B cell (primary cell): ENCODE measurements around the gene ANKHD1. TPM values are rescaled to one million over a fixed set of nuclear protein-coding genes. Genes with fewer than 3 reads are reported as not detected.

ENCODE experiments used
- ATAC-seq: fragments of 200-7000 bp; cut with Tn5 transposase; one replicate; pipeline ENCODE4 v1.10.0; 2021; ENCODE audit warnings: low read depth, mild to moderate bottlenecking, moderate number of reproducible peaks, moderate library complexity
- CTCF ChIA-PET: fragments of 350-600 bp; sonication (Branson Sonifier 250); formaldehyde crosslinking; loops from one replicate; lab custom pipeline; 2021; ENCODE audit warnings: antibody characterized with exemption, inconsistent platforms; lab: Charles Lee
- POLR2A ChIA-PET: fragments of 350-600 bp; sonication (Branson Sonifier 250); formaldehyde crosslinking; loops from one replicate; lab custom pipeline; 2021; ENCODE audit warnings: antibody characterized with exemption; lab: Charles Lee
- DNase-seq: peaks from one replicate; pipeline ENCODE4 v3.0.0; 2013
- H2AFZ ChIP-seq: 2 replicates; pipeline ENCODE4 v1.6.1; 2012; ENCODE audit warnings: mild to moderate bottlenecking, low read depth, low read length; ENCODE audit not compliant: insufficient read depth, poor library complexity, severe bottlenecking
- H3K27ac ChIP-seq, 2 donors: 1 replicate in 1 of 2; 2 replicates in 1 of 2; pipeline ENCODE4 v1.5.1; 2012 to 2013; ENCODE audit warnings: low read length in 2 of 2, mild to moderate bottlenecking in 2 of 2, moderate library complexity in 1 of 2
- H3K27me3 ChIP-seq, 4 experiments: fragments of 200-600 bp in 1 of 4; sonication (generic) in 1 of 4; replicated peaks in 1 of 4; 1 replicate in 2 of 4; 2 replicates in 2 of 4; pipeline versions ENCODE4 v1.6.1 to v1.7.0; 2013 to 2016; ENCODE audit warnings: low read length in 3 of 4, mild to moderate bottlenecking in 2 of 4, mixed read lengths in 1 of 4, moderate library complexity in 1 of 4; ENCODE audit not compliant: insufficient read depth in 4 of 4, control insufficient read depth in 3 of 4; ENCODE audit errors: control extremely low read depth in 1 of 4
- H3K36me3 ChIP-seq, 2 experiments: replicated peaks in 1 of 2; 1 replicate in 1 of 2; 2 replicates in 1 of 2; pipeline versions ENCODE4 v1.6.1 to v1.7.1; 2013; ENCODE audit warnings: low read length in 1 of 2; ENCODE audit not compliant: insufficient read depth in 2 of 2, control insufficient read depth in 1 of 2; ENCODE audit errors: control extremely low read depth in 1 of 2, extremely low read depth in 1 of 2
- H3K4me1 ChIP-seq, 2 donors: fragments of 200-600 bp in 1 of 2; sonication (generic) in 1 of 2; 1 replicate in 1 of 2; 2 replicates in 1 of 2; pipeline versions ENCODE4 v1.5.1 to v1.6.1; 2013 to 2017; ENCODE audit warnings: low read length in 2 of 2; ENCODE audit not compliant: control insufficient read depth in 2 of 2, insufficient read depth in 2 of 2
- H3K4me2 ChIP-seq: replicated peaks from 2 replicates; pipeline ENCODE3; 2012; ENCODE audit warnings: mild to moderate bottlenecking, low read depth, low read length; ENCODE audit not compliant: poor library complexity, severe bottlenecking
- H3K4me3 ChIP-seq, 5 experiments: fragments of 200-600 bp in 1 of 5; sonication (generic) in 1 of 5; 1 replicate in 3 of 5; 2 replicates in 2 of 5; pipeline versions ENCODE4 v1.5.1 to v1.7.0; 2011 to 2016; ENCODE audit warnings: low read length in 4 of 5, mild to moderate bottlenecking in 4 of 5, low read depth in 2 of 5, control low read depth in 1 of 5, moderate library complexity in 1 of 5; ENCODE audit not compliant: insufficient read depth in 1 of 5; ENCODE audit errors: control extremely low read depth in 1 of 5, extremely low read depth in 1 of 5
- H3K79me2 ChIP-seq: fragments of 200-600 bp; sonication (generic); one replicate; pipeline ENCODE4 v1.6.0; 2016; ENCODE audit warnings: low read length; ENCODE audit not compliant: control insufficient read depth, insufficient read depth
- H3K9ac ChIP-seq: fragments of 200-600 bp; sonication (generic); 2 replicates; pipeline ENCODE4 v1.6.1; 2017; ENCODE audit warnings: mild to moderate bottlenecking, low read length, moderate library complexity
- H3K9me3 ChIP-seq, 3 donors: one replicate each; pipeline versions ENCODE4 v1.6.1 to v1.7.1; 2013; ENCODE audit warnings: low read length in 2 of 3; ENCODE audit not compliant: control insufficient read depth in 2 of 3, insufficient read depth in 1 of 3; ENCODE audit errors: control extremely low read depth in 1 of 3
- H4K20me1 ChIP-seq: 2 replicates; pipeline ENCODE4 v1.6.0; 2012; ENCODE audit warnings: mild to moderate bottlenecking, low read length; ENCODE audit not compliant: insufficient read depth, control insufficient read depth, poor library complexity, severe bottlenecking
- H3K27ac Mint-ChIP-seq: one replicate; pipeline ENCODE4 v1.8.0; 2021; ENCODE audit warnings: mixed read lengths
- H3K27me3 Mint-ChIP-seq: one replicate; pipeline ENCODE4 v1.8.0; 2021; ENCODE audit warnings: mixed read lengths
- H3K4me1 Mint-ChIP-seq: one replicate; pipeline ENCODE4 v1.8.0; 2021; ENCODE audit warnings: mixed read lengths
- H3K4me3 Mint-ChIP-seq: one replicate; pipeline ENCODE4 v1.8.0; 2021; ENCODE audit warnings: mixed read lengths
- H3K9me3 Mint-ChIP-seq: one replicate; pipeline ENCODE4 v1.8.0; 2022; ENCODE audit warnings: mixed read lengths; ENCODE audit not compliant: insufficient read depth
- CTCF ChIP-seq: fragments of 200-600 bp; IDR thresholded peaks from one replicate; pipeline ENCODE4 v1.8.0; 2022; ENCODE audit warnings: antibody characterized with exemption, mild to moderate bottlenecking
- EZH2 ChIP-seq: IDR thresholded peaks from 2 replicates; pipeline ENCODE4 v1.6.1; 2012; ENCODE audit warnings: borderline replicate concordance, low read depth, mild to moderate bottlenecking, moderate library complexity, low read length; ENCODE audit not compliant: insufficient read depth, poor library complexity, severe bottlenecking
- WGBS: methylation state at CpG from one replicate; pipeline ENCODE4 v1.1.5; 2013; ENCODE audit warnings: missing lambda C conversion rate; ENCODE audit not compliant: insufficient coverage; 5-methylcytosine and 5-hydroxymethylcytosine counted together
- intact Hi-C: fragments of 100-400 bp; cut with micrococcal nuclease; formaldehyde crosslinking; loops from one replicate; pipeline ENCODE4 v1.10.0; 2022
- polyA plus RNA-seq: library from polyadenylated mRNA; depleted of rRNA; stranded (reverse); fragments of >200 nt; gene quantifications from 2 replicates; pipeline ENCODE4 v1.2.3, GENCODE V29; 2012
- total RNA-seq, 2 donors: library from RNA; stranded (reverse); fragments of 120-200 nt in 1 of 2; gene quantifications; 1 replicate in 1 of 2; 2 replicates in 1 of 2; pipeline versions ENCODE4 v1.2.3 to v1.2.4, GENCODE V29; 2013 to 2022

Gene ANKHD1
- total and polyA plus RNA-seq, 2 donors (not counting 1 experiment from before 2014, with no cell fraction given) = 96.3 to 246 TPM

GRCh38 chr5:140360101-140360500 lies 41.5 kb upstream of the ANKHD1 start, which contains the start of gene SLC4A9:
SLC4A9 (plus strand) TSS chr5:140360194; CDS start chr5:140360237, 43 bp downstream.
- Histone ChIP-seq H3K9ac (no peak within 1 kb of the TSS), H3K9me3 (no peaks in the 10 kb centered on the region), H3K4me1 (peaks cover 10 to 20% of the 10 kb centered on the region in 2 donors), H3K79me2 (no peaks in the 10 kb centered on the region), H3K27me3 (no peaks in the 10 kb centered on the region), H3K4me3 (no peak within 1 kb of the TSS), H4K20me1 (no peaks in the 10 kb centered on the region), H3K36me3 (no peaks in the 10 kb centered on the region), H2AFZ (no peak within 1 kb of the TSS), H3K4me2 (no peak within 1 kb of the TSS), H3K27ac (no peak within 1 kb of the TSS)
- CTCF ChIA-PET = interaction anchor here (0.8 to 7.7 kb wide), 5 partner anchors 10 to 293 kb away, joined by 3 to 117 read pairs (median 5); partner anchors contain the start of gene HBEGF
- Mint-ChIP-seq H3K27ac (no peak within 1 kb of the TSS), H3K27me3 (peaks cover 8% of the 10 kb centered on the region), H3K4me1 (peaks cover 11% of the 10 kb centered on the region), H3K9me3 (no peaks in the 10 kb centered on the region), H3K4me3 (no peak within 1 kb of the TSS)
- intact Hi-C loops = no loop called here
- no peak for DNase-seq
- no peak for TF ChIP-seq EZH2
- no peak for TF ChIP-seq CTCF
- no peak for ATAC-seq
- POLR2A ChIA-PET = no interaction called here
- 89% methylated on average over 1 of the region's 2 CpGs for WGBS

GRCh38 chr5:140360681-140361479 lies 40.8 kb upstream of the ANKHD1 start:
- H2AFZ ChIP-seq = no peak overlapping the region
- 83% methylated on average over 6 of the region's 7 CpGs for WGBS
- Mint-ChIP-seq H3K4me3 (no peak overlapping the region), H3K27me3 (peaks cover 8% of the 10 kb centered on the region), H3K4me1 (peaks cover 11% of the 10 kb centered on the region), H3K27ac (no peak overlapping the region), H3K9me3 (no peaks in the 10 kb centered on the region)
- ChIA-PET POLR2A (no interaction called here), CTCF (interaction anchor here (0.6 to 7.7 kb wide), 6 partner anchors 9 to 1905 kb away, joined by 3 to 117 read pairs (median 4); partner anchors contain the start of gene HBEGF)
- peaks cover 10 to 20% of the 10 kb centered on the region in 2 donors for H3K4me1 ChIP-seq
- no peaks in the 10 kb centered on the region for H4K20me1 ChIP-seq
- H3K27me3 ChIP-seq = no peaks in the 10 kb centered on the region
- no peaks in the 10 kb centered on the region for H3K36me3 ChIP-seq
- H3K79me2 ChIP-seq = no peaks in the 10 kb centered on the region
- no peaks in the 10 kb centered on the region for H3K9me3 ChIP-seq
- ATAC-seq (no peak), DNase-seq (no peak)
- H3K27ac ChIP-seq = no peak overlapping the region
- H3K4me2 ChIP-seq = no peak overlapping the region
- intact Hi-C loops = no loop called here
- TF ChIP-seq EZH2 (no peak), CTCF (no peak)
- no peak overlapping the region for H3K9ac ChIP-seq
- no peak overlapping the region for H3K4me3 ChIP-seq
